Thyroid gland (tissue), 4 donors: Measurements from ENCODE around the gene DGKA. TPM values are rescaled to one million over a fixed set of nuclear protein-coding genes. Genes with fewer than 3 reads are reported as not detected.

Experiments used
- DNase-seq, 2 donors: peaks; one replicate each; pipeline ENCODE4 v3.0.0-alpha.2; 2019
- H3K27ac ChIP-seq, 3 donors: fragments of 200-600 bp; sonication (generic); 1 replicate in 2 of 3; 2 replicates in 1 of 3; pipeline ENCODE4 v1.5.1; 2016 to 2019; ENCODE audit warnings: mild to moderate bottlenecking in 1 of 3, moderate library complexity in 1 of 3
- H3K27me3 ChIP-seq: fragments of 200-600 bp; sonication (generic); one replicate; pipeline ENCODE4 v1.5.1; 2019
- H3K36me3 ChIP-seq, 2 donors: fragments of 200-600 bp; sonication (generic); one replicate each; pipeline ENCODE4 v1.5.1; 2016 to 2019
- H3K4me1 ChIP-seq, 2 donors: fragments of 200-600 bp; sonication (generic); one replicate each; pipeline ENCODE4 v1.5.1; 2017 to 2019
- H3K4me3 ChIP-seq, 3 donors: fragments of 200-600 bp; sonication (generic); replicated peaks in 1 of 3; 1 replicate in 2 of 3; 2 replicates in 1 of 3; pipeline ENCODE4 v1.5.1; 2016; ENCODE audit warnings: mild to moderate bottlenecking in 1 of 3
- H3K9me3 ChIP-seq: fragments of 200-600 bp; sonication (generic); one replicate; pipeline ENCODE4 v1.5.1; 2017
- CTCF ChIP-seq, 6 experiments: fragments of 200-600 bp in 3 of 6; fragments of 450-650 bp in 3 of 6; sonication (generic) in 3 of 6; IDR thresholded peaks; one replicate each; pipeline ENCODE4 v1.5.1; 2016 to 2019; ENCODE audit warnings: antibody characterized with exemption in 6 of 6, mild to moderate bottlenecking in 2 of 6, inconsistent platforms in 1 of 6, moderate library complexity in 1 of 6
- POLR2A ChIP-seq, 2 donors: fragments of 450-650 bp; IDR thresholded peaks; one replicate each; pipeline ENCODE4 v1.6.1; 2017; ENCODE audit warnings: antibody characterized with exemption in 2 of 2, mild to moderate bottlenecking in 2 of 2, moderate library complexity in 1 of 2
- WGBS, 2 donors: methylation state at CpG; one replicate each; pipeline ENCODE4 v1.1.5; 2017; 5-methylcytosine and 5-hydroxymethylcytosine counted together
- intact Hi-C: fragments of 100-400 bp; cut with DNase I; formaldehyde crosslinking; loops from one replicate; pipeline ENCODE4 v1.15.1; 2023
- total RNA-seq, 4 donors: library from RNA; depleted of rRNA; stranded (reverse); fragments of >200 nt; gene quantifications; one replicate each; pipeline ENCODE4 v1.2.3, GENCODE V29; 2016

DGKA gene
- total RNA-seq, result 10 to 100 TPM; 20.6 to 55.9 (median 28.7) TPM

GRCh38 chr12:55930771-55931316 is at the start of gene DGKA:
Gene DGKA (plus strand): TSS chr12:55931162. CDS start chr12:55936504, 5,342 bp downstream.
- Histone ChIP-seq H3K27ac (peak within 1 kb of the TSS; percentile 30 to 74 (median 69)), H3K4me3 (peak within 1 kb of the TSS; percentile 53 to 69 (median 68)), H3K4me1 (peaks cover 17 to 44% of the 10 kb centered on the region in 2 donors), H3K27me3 (no peaks in the 10 kb centered on the region), H3K9me3 (no peaks in the 10 kb centered on the region), H3K36me3 (no peaks in the 10 kb centered on the region)
- peak; percentile 24 to 27 for DNase-seq
- whole genome bisulfite sequencing, 2 donors, result 45 to 52% methylated on average over 3 of the region's 3 CpGs
- peak in 5 of 6 experiments; percentile 21 to 48 (median 36) for TF ChIP-seq CTCF (IDR thresholded peaks at IDR 0.05)
- TF ChIP-seq POLR2A (IDR thresholded peaks at IDR 0.05), result no peak
- intact Hi-C loops, result no loop called here

- DNase-seq, result no peak
- no peak for TF ChIP-seq CTCF (IDR thresholded peaks at IDR 0.05)
- TF ChIP-seq POLR2A (IDR thresholded peaks at IDR 0.05), result no peak
- no peaks in the 10 kb centered on the region for H3K4me1 ChIP-seq
- no peak overlapping the region for H3K4me3 ChIP-seq
- H3K27me3 ChIP-seq, result no peaks in the 10 kb centered on the region
- WGBS, 2 donors, result 84 to 85% methylated on average over 1 of the region's 1 CpG
- H3K27ac ChIP-seq, result no peak overlapping the region
- no peaks in the 10 kb centered on the region for H3K9me3 ChIP-seq
- intact Hi-C loops, result no loop called here
- H3K36me3 ChIP-seq, result no peaks in the 10 kb centered on the region
Measured at GRCh38 chr12:55885113-55885512, 45.8 kb upstream of the DGKA start.

GRCh38 chr12:55891310-55891709 is 39.7 kb upstream of the DGKA start:
- H3K27ac ChIP-seq, result no peak overlapping the region
- no peak overlapping the region for H3K4me3 ChIP-seq
- TF ChIP-seq POLR2A (IDR thresholded peaks at IDR 0.05), result no peak
- no peaks in the 10 kb centered on the region for H3K27me3 ChIP-seq
- H3K9me3 ChIP-seq, result no peaks in the 10 kb centered on the region
- intact Hi-C loops, result no loop called here
- H3K36me3 ChIP-seq, result no peaks in the 10 kb centered on the region
- 92 to 96% methylated on average over 4 of the region's 4 CpGs for WGBS, 2 donors
- no peak for DNase-seq
- H3K4me1 ChIP-seq, result no peaks in the 10 kb centered on the region

- no peak for DNase-seq
- H3K27ac ChIP-seq, result no peak overlapping the region
- no peaks in the 10 kb centered on the region for H3K27me3 ChIP-seq
- intact Hi-C loops, result no loop called here
- H3K36me3 ChIP-seq, result no peaks in the 10 kb centered on the region
- H3K9me3 ChIP-seq, result no peaks in the 10 kb centered on the region
- H3K4me3 ChIP-seq, result no peak overlapping the region
- 95 to 97% methylated on average over 1 of the region's 1 CpG for WGBS, 2 donors
- H3K4me1 ChIP-seq, result no peaks in the 10 kb centered on the region
- TF ChIP-seq CTCF (IDR thresholded peaks at IDR 0.05) (no peak), POLR2A (IDR thresholded peaks at IDR 0.05) (no peak)
Measured at GRCh38 chr12:55893723-55894122, 37.2 kb upstream of the DGKA start.

- no peaks in the 10 kb centered on the region for H3K9me3 ChIP-seq
- intact Hi-C loops, result no loop called here
- WGBS, 2 donors, result 62 to 80% methylated on average over 2 of the region's 2 CpGs
- H3K27me3 ChIP-seq, result no peaks in the 10 kb centered on the region
- H3K27ac ChIP-seq, result no peak overlapping the region
- TF ChIP-seq CTCF (IDR thresholded peaks at IDR 0.05) (no peak), POLR2A (IDR thresholded peaks at IDR 0.05) (no peak)
- peaks cover 6 to 17% of the 10 kb centered on the region in 2 donors for H3K36me3 ChIP-seq
- H3K4me3 ChIP-seq, result no peak overlapping the region
- no peak for DNase-seq
- no peaks in the 10 kb centered on the region for H3K4me1 ChIP-seq
Measured at GRCh38 chr12:55899082-55899481, 31.9 kb upstream of the DGKA start.
